Measurements from ENCODE around the gene TMEM184A. TPM values are rescaled to one million over a fixed set of nuclear protein-coding genes. Genes with fewer than 3 reads are reported as not detected.

TMEM184A gene
- total RNA-seq, 4 donors from 2014 or later = 0.23 to 0.42 TPM; not detected in 2

- intact Hi-C loops (cut with DNase I) = no loop called here
- TF ChIP-seq POLR2AphosphoS5 (IDR thresholded peaks at IDR 0.05) (no peak), POLR2A (IDR thresholded peaks at IDR 0.05; ENCODE audit: low read depth) (no peak), EP300 (IDR thresholded peaks at IDR 0.05) (no peak), CTCF (IDR thresholded peaks at IDR 0.05) (no peak)
- DNase-seq (ENCODE audit: extremely low spot score) = no peak
- no peaks in the 10 kb centered on the region for H3K27me3 ChIP-seq
- peaks cover 21 to 41% (median 34%) of the 10 kb centered on the region in 4 donors for H3K4me1 ChIP-seq
- peaks cover 4 to 33% (median 25%) of the 10 kb centered on the region in 4 donors for H3K36me3 ChIP-seq
- peak overlapping the region; percentile 82 to 94 (median 83) for H3K4me3 ChIP-seq
- WGBS = 83% methylated on average over 13 of the region's 13 CpGs
- H3K9me3 ChIP-seq = no peaks in the 10 kb centered on the region
- H3K27ac ChIP-seq (replicated peaks in 1 of 4) = peak overlapping the region; percentile 92 to 99 (median 94)
Measured at GRCh38 chr7:1569016-1569415, 13.0 kb upstream of the TMEM184A start.

GRCh38 chr7:1567896-1568510 is 12.0 kb upstream of the TMEM184A start:
- intact Hi-C loops (cut with DNase I) = no loop called here
- peaks cover 0 to under 1% (median 0%) of the 10 kb centered on the region in 4 donors for H3K27me3 ChIP-seq
- TF ChIP-seq CTCF (IDR thresholded peaks at IDR 0.05) (no peak), EP300 (IDR thresholded peaks at IDR 0.05) (no peak), POLR2A (IDR thresholded peaks at IDR 0.05; ENCODE audit: low read depth) (no peak), POLR2AphosphoS5 (IDR thresholded peaks at IDR 0.05) (no peak)
- WGBS = 91% methylated on average over 17 of the region's 17 CpGs
- H3K4me3 ChIP-seq = no peak overlapping the region
- no peak overlapping the region for H3K27ac ChIP-seq (replicated peaks in 1 of 4)
- H3K9me3 ChIP-seq = no peaks in the 10 kb centered on the region
- DNase-seq (ENCODE audit: extremely low spot score) = no peak
- H3K4me1 ChIP-seq = peaks cover 21 to 41% (median 34%) of the 10 kb centered on the region in 4 donors
- peaks cover 4 to 33% (median 25%) of the 10 kb centered on the region in 4 donors for H3K36me3 ChIP-seq

GRCh38 chr7:1567049-1567771 is 11.2 kb upstream of the TMEM184A start:
- H3K4me3 ChIP-seq = no peak overlapping the region
- intact Hi-C loops (cut with DNase I) = no loop called here
- 77% methylated on average over 20 of the region's 26 CpGs for WGBS

GRCh38 chr7:1566687-1567048 is 10.7 kb upstream of the TMEM184A start:
- no peak for DNase-seq (ENCODE audit: extremely low spot score)
- H3K27me3 ChIP-seq = peaks cover 0 to 11% (median 0%) of the 10 kb centered on the region in 4 donors
- H3K4me1 ChIP-seq = peaks cover 21 to 36% (median 30%) of the 10 kb centered on the region in 4 donors
- intact Hi-C loops (cut with DNase I) = no loop called here
- peaks cover 4 to 31% (median 25%) of the 10 kb centered on the region in 4 donors for H3K36me3 ChIP-seq
- no peak overlapping the region for H3K27ac ChIP-seq (replicated peaks in 1 of 4)
- H3K4me3 ChIP-seq = no peak overlapping the region
- 88% methylated on average over 12 of the region's 13 CpGs for WGBS
- no peaks in the 10 kb centered on the region for H3K9me3 ChIP-seq
- no peak for TF ChIP-seq EP300 (IDR thresholded peaks at IDR 0.05)
- TF ChIP-seq POLR2AphosphoS5 (IDR thresholded peaks at IDR 0.05) = no peak
- no peak for TF ChIP-seq POLR2A (IDR thresholded peaks at IDR 0.05; ENCODE audit: low read depth)
- TF ChIP-seq CTCF (IDR thresholded peaks at IDR 0.05) = no peak

More at GRCh38 chr7:1567049-1567771, 11.2 kb upstream of the TMEM184A start:
- Histone ChIP-seq H3K27me3 (peaks cover 0 to 9% (median 0%) of the 10 kb centered on the region in 4 donors), H3K36me3 (peaks cover 4 to 31% (median 25%) of the 10 kb centered on the region in 4 donors), H3K9me3 (no peaks in the 10 kb centered on the region), H3K27ac (replicated peaks in 1 of 4) (no peak overlapping the region), H3K4me1 (peaks cover 21 to 41% (median 34%) of the 10 kb centered on the region in 4 donors)
- DNase-seq (ENCODE audit: extremely low spot score) = no peak
- TF ChIP-seq CTCF (IDR thresholded peaks at IDR 0.05) (no peak), EP300 (IDR thresholded peaks at IDR 0.05) (no peak), POLR2A (IDR thresholded peaks at IDR 0.05; ENCODE audit: low read depth) (no peak), POLR2AphosphoS5 (IDR thresholded peaks at IDR 0.05) (no peak)

Data from esophagus muscularis mucosa (tissue), 4 donors.